Measurements from ENCODE around the gene LRRC59.

- TF ChIP-seq CTCF (IDR thresholded peaks at IDR 0.05) (no peak), EZH2 (IDR thresholded peaks at IDR 0.05; ENCODE audit: borderline replicate concordance, insufficient read depth, low read depth, low read length, poor library complexity, severe bottlenecking) (no peak)
Measured at GRCh38 chr17:50338645-50339044, 58.7 kb downstream of the LRRC59 start.

Measured in B cell (primary cell).